SK-N-SH (cell line): Measurements from ENCODE around the gene TSGA10IP. TPM values are rescaled to one million over a fixed set of nuclear protein-coding genes. Genes with fewer than 3 reads are reported as not detected.

Experiments
- CTCF ChIA-PET: fragments of 300-600, 350-600 bp; formaldehyde crosslinking; extraction: SDS; loops from one replicate; lab custom pipeline; 2021; lab: Yijun Ruan, JAX
- POLR2A ChIA-PET: fragments of 350-600 bp; sonication (Branson Sonifier 250); formaldehyde crosslinking; extraction: SDS; loops from one replicate; lab custom pipeline; 2020; ENCODE audit warnings: antibody characterized with exemption, inconsistent platforms; lab: Yijun Ruan, JAX
- DNase-seq: peaks from one replicate; pipeline ENCODE4 v3.0.0; 2012
- H2AFZ ChIP-seq: fragments of 200-600 bp; sonication (generic); 2 replicates; pipeline ENCODE4 v1.8.1; 2016; ENCODE audit warnings: antibody characterized with exemption, mild to moderate bottlenecking, low read depth
- H3F3A ChIP-seq: fragments of 200-600 bp; sonication (generic); replicated peaks from 2 replicates; pipeline ENCODE3; 2016; ENCODE audit warnings: antibody characterized with exemption, mild to moderate bottlenecking; ENCODE audit not compliant: insufficient read depth
- H3K27ac ChIP-seq, 2 experiments: fragments of 200-500 bp in 1 of 2; fragments of 200-600 bp in 1 of 2; sonication (Bioruptor generic) in 1 of 2; sonication (generic), shearing (Covaris generic) in 1 of 2; 2 replicates each; pipeline versions ENCODE4 v1.5.1 to v1.6.1; 2014 to 2016; ENCODE audit warnings: low read depth in 2 of 2, inconsistent platforms in 1 of 2, low read length in 1 of 2, mild to moderate bottlenecking in 1 of 2, mixed read lengths in 1 of 2
- H3K27me3 ChIP-seq: fragments of 200-600 bp; sonication (generic), shearing (Covaris generic); 2 replicates; pipeline ENCODE4 v1.6.1; 2016; ENCODE audit warnings: mixed run types; ENCODE audit not compliant: insufficient read depth
- H3K36me3 ChIP-seq, 2 experiments: fragments of 200-500 bp in 1 of 2; fragments of 200-600 bp in 1 of 2; sonication (Bioruptor generic) in 1 of 2; sonication (generic) in 1 of 2; replicated peaks in 1 of 2; 2 replicates each; pipeline versions ENCODE3 to v1.5.1; 2014 to 2016; ENCODE audit warnings: low read length in 1 of 2, mild to moderate bottlenecking in 1 of 2; ENCODE audit not compliant: insufficient read depth in 2 of 2, control insufficient read depth in 1 of 2
- H3K4me1 ChIP-seq, 2 experiments: fragments of 200-500 bp in 1 of 2; fragments of 200-600 bp in 1 of 2; sonication (Bioruptor generic) in 1 of 2; sonication (generic), shearing (Covaris generic) in 1 of 2; 2 replicates each; pipeline versions ENCODE4 v1.5.1 to v1.6.1; 2014 to 2016; ENCODE audit warnings: low read depth in 1 of 2, low read length in 1 of 2, mixed run types in 1 of 2; ENCODE audit not compliant: insufficient read depth in 2 of 2, control insufficient read depth in 1 of 2
- H3K4me2 ChIP-seq: fragments of 200-600 bp; sonication (generic), shearing (Covaris generic); 2 replicates; pipeline ENCODE4 v1.6.1; 2017; ENCODE audit warnings: mixed run types
- H3K4me3 ChIP-seq, 2 experiments: fragments of 200-500 bp in 1 of 2; fragments of 200-600 bp in 1 of 2; sonication (Bioruptor generic) in 1 of 2; sonication (generic), shearing (Covaris generic) in 1 of 2; 2 replicates each; pipeline versions ENCODE4 v1.5.1 to v1.8.1; 2014 to 2016; ENCODE audit warnings: low read depth in 2 of 2, inconsistent platforms in 1 of 2, low read length in 1 of 2, mild to moderate bottlenecking in 1 of 2, mixed read lengths in 1 of 2, moderate library complexity in 1 of 2
- H3K79me2 ChIP-seq: fragments of 200-600 bp; sonication (generic); 2 replicates; pipeline ENCODE4 v1.8.1; 2017; ENCODE audit warnings: mild to moderate bottlenecking; ENCODE audit not compliant: insufficient read depth
- H3K9ac ChIP-seq: fragments of 200-600 bp; sonication (generic); 2 replicates; pipeline ENCODE4 v1.6.1; 2017; ENCODE audit warnings: mixed run types
- H3K9me2 ChIP-seq: fragments of 200-600 bp; sonication (generic); 2 replicates; pipeline ENCODE4 v1.6.1; 2017; ENCODE audit warnings: mixed run types
- H3K9me3 ChIP-seq: fragments of 200-600 bp; sonication (generic); 2 replicates; pipeline ENCODE4 v1.6.1; 2017; ENCODE audit warnings: mixed run types, mild to moderate bottlenecking, moderate library complexity
- H4K20me1 ChIP-seq: fragments of 200-600 bp; sonication (generic); 2 replicates; pipeline ENCODE4 v1.6.1; 2017; ENCODE audit warnings: mild to moderate bottlenecking, mixed run types; ENCODE audit not compliant: insufficient read depth
- CHD2 ChIP-seq: fragments of 150-350 bp; IDR thresholded peaks from 2 replicates; pipeline ENCODE4 v1.6.1; 2018; ENCODE audit warnings: low read length; ENCODE audit not compliant: partially characterized antibody
- EZH2phosphoT487 ChIP-seq: fragments of 200-600 bp; sonication (generic); IDR thresholded peaks from 2 replicates; pipeline ENCODE4 v1.6.1; 2017; ENCODE audit warnings: low read depth, mixed run types, mild to moderate bottlenecking, antibody characterized with exemption, moderate library complexity, borderline replicate concordance
- FOXJ3 ChIP-seq: sonication (generic); formaldehyde crosslinking; IDR thresholded peaks from 2 replicates; pipeline ENCODE4 v1.5.1; 2020; ENCODE audit warnings: mild to moderate bottlenecking, missing genetic modification reagents
- FOXM1 ChIP-seq: IDR thresholded peaks from 2 replicates; pipeline ENCODE4 v1.4.0; 2012; ENCODE audit warnings: low read depth, mild to moderate bottlenecking
- GABPA ChIP-seq: IDR thresholded peaks from 2 replicates; pipeline ENCODE4 v1.4.0; 2012; ENCODE audit warnings: low read depth, mild to moderate bottlenecking
- GATA2 ChIP-seq: sonication (generic); formaldehyde crosslinking; IDR thresholded peaks from 2 replicates; pipeline ENCODE4 v1.5.0; 2020; ENCODE audit warnings: mild to moderate bottlenecking, missing genetic modification reagents
- JUND ChIP-seq: IDR thresholded peaks from 2 replicates; pipeline ENCODE4 v1.4.0; 2012
- MEF2A ChIP-seq: IDR thresholded peaks from 2 replicates; pipeline ENCODE4 v1.4.0; 2012; ENCODE audit warnings: low read depth, borderline replicate concordance
- NRF1 ChIP-seq: IDR thresholded peaks from 2 replicates; pipeline ENCODE4 v1.6.1; 2012; ENCODE audit warnings: low read depth, mild to moderate bottlenecking, low read length
- RAD21 ChIP-seq: IDR thresholded peaks from 2 replicates; pipeline ENCODE4 v1.6.1; 2012; ENCODE audit warnings: mild to moderate bottlenecking, low read length
- REST ChIP-seq: IDR thresholded peaks from 2 replicates; pipeline ENCODE4 v1.6.1; 2012; ENCODE audit warnings: mild to moderate bottlenecking, low read depth, low read length, moderate library complexity
- RFX5 ChIP-seq: IDR thresholded peaks from 2 replicates; pipeline ENCODE4 v1.6.1; 2012; ENCODE audit warnings: mild to moderate bottlenecking, improper control_type of control experiment, low read length
- RXRA ChIP-seq: IDR thresholded peaks from 2 replicates; pipeline ENCODE4 v1.4.0; 2012; ENCODE audit warnings: low read depth, mild to moderate bottlenecking, borderline replicate concordance
- SIN3A ChIP-seq: IDR thresholded peaks from 2 replicates; pipeline ENCODE4 v1.6.1; 2012; ENCODE audit warnings: low read depth, mild to moderate bottlenecking, low read length, moderate library complexity, borderline replicate concordance
- SMC3 ChIP-seq: IDR thresholded peaks from 2 replicates; pipeline ENCODE4 v1.6.1; 2012; ENCODE audit warnings: low read depth, low read length, improper control_type of control experiment
- TCF12 ChIP-seq: IDR thresholded peaks from 2 replicates; pipeline ENCODE4 v1.4.0; 2012
- ZBTB33 ChIP-seq: IDR thresholded peaks from 2 replicates; pipeline ENCODE4 v1.4.0; 2012; ENCODE audit warnings: low read depth, borderline replicate concordance
- WGBS: methylation state at CpG from one replicate; pipeline ENCODE4 v1.1.6; 2017; ENCODE audit warnings: low lambda C conversion rate; 5-methylcytosine and 5-hydroxymethylcytosine counted together
- polyA plus RNA-seq, 3 experiments: library from polyadenylated mRNA; depleted of rRNA; stranded (reverse); fragments of >200 nt; gene quantifications; 2 replicates each; pipeline ENCODE4 v1.2.3, GENCODE V29; 2012
- TF ChIP-seq, protein P1 (sequence below): IDR thresholded peaks from 2 replicates; pipeline ENCODE4 v1.4.0; 2012; ENCODE audit warnings: low read depth
- TF ChIP-seq, protein P2 (sequence below): fragments of 200-600 bp; sonication (generic); IDR thresholded peaks from 2 replicates; pipeline ENCODE4 v1.6.1; 2017; ENCODE audit warnings: antibody characterized with exemption, mild to moderate bottlenecking, moderate library complexity

The TSGA10IP gene
- polyA plus RNA-seq, 1 of the 3 experiments (the other 2 are of a cell fraction) = not detected

DNA sequence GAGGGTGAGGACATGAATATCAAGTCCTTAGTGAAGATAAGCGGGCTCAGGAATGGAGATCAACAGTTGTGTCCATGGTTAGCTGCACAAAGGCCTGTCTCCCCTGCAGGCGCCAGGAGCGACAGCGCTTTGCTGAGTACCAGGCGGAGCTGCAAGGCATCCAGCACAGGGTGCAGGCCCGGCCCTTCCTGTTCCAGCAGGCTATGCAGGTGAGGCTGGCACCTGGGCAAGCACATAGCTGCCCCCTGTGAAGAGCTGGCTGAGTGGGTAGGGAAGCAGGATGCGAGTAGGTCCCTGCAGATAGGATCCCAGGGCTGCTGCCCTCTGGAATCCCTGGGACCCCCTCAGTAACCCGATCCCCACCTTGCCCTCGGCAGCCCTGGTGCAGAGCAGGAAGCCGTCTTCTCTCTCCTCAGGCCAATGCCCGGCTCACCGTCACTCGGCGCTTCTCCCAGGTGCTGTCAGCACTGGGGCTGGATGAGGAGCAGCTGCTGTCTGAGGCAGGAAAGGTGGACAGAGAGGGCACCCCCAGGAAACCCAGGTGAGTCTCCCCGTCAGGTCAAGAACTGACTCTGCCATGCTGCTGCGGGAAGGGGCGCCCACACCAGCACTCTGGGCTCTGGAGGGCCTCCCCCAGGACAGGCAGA is 13.6 kb downstream of the TSGA10IP start:
- CTCF ChIA-PET = interaction anchor here (0.7 to 1.8 kb wide), 4 partner anchors 71 to 177 kb away, joined by 3 to 9 read pairs (median 4); partner anchors contain the start of genes FIBP and MUS81
- peaks cover 4% of the 10 kb centered on the region for H3F3A ChIP-seq

DNA sequence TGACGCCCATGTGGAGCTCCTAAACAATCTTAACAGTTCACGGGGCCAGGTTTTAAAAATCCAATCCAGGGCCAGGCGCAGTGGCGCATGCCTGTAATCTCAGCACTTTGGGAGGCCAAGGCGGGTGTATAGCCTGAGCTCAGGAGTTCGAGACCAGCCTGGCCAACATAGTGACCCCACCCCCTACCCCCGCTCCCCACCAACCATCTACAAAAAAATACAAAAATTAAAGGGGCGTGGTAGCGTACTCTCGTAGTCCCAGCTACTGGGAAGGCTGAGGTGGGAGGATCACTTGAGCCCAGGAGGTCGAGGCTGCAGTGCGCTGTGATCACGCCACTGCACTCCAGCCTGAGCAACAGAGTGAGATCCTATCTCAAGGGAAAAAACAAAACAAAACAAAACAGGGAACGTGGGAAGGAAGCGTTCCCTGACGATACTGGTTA is 15.6 kb downstream of the TSGA10IP start:
- Histone ChIP-seq H3K4me3 (peak overlapping the region; percentile 97 to 98), H3K27me3 (no peaks in the 10 kb centered on the region), H3K27ac (peak overlapping the region; percentile 91 to 96), H3K9ac (peak overlapping the region; percentile 100), H3K4me2 (peak overlapping the region; percentile 86), H3K4me1 (peaks cover 8 to 14% of the 10 kb centered on the region in 2 experiments; a peak in 3 of 4 replicates), H3K36me3 (peaks cover 8 to 19% of the 10 kb centered on the region in 2 experiments), H3K79me2 (peaks cover 49% of the 10 kb centered on the region), H3F3A (peaks cover 4% of the 10 kb centered on the region), H3K9me3 (no peaks in the 10 kb centered on the region), H3K9me2 (no peaks in the 10 kb centered on the region), H2AFZ (peak overlapping the region; percentile 92), H4K20me1 (peaks cover 9% of the 10 kb centered on the region; the same call in 1 of the 2 replicates)
- no peak for DNase-seq
- CTCF ChIA-PET = interaction anchor here (0.7 to 2.1 kb wide), 11 partner anchors 14 to 249 kb away, joined by 3 to 8 read pairs (median 4); partner anchors contain the start of genes CCDC85B, FIBP and KAT5
- POLR2A ChIA-PET = interaction anchor here (0.6 to 1.4 kb wide), 4 partner anchors 41 to 425 kb away, joined by 3 to 5 read pairs (median 4); partner anchors contain the start of genes BANF1, EIF1AD and FIBP
- TF ChIP-seq FOXJ3 (no peak), RFX5 (no peak), FOXM1 (no peak), TCF12 (no peak), JUND (no peak), NRF1 (no peak), GATA2 (CRISPR knock-in tag) (no peak), REST (no peak), ZBTB33 (no peak), SMC3 (no peak), SIN3A (no peak), MEF2A (no peak), RAD21 (no peak), CHD2 (no peak)
- TF ChIP-seq, protein P1, sequence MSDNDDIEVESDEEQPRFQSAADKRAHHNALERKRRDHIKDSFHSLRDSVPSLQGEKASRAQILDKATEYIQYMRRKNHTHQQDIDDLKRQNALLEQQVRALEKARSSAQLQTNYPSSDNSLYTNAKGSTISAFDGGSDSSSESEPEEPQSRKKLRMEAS = no peak
- TF ChIP-seq, protein P2, sequence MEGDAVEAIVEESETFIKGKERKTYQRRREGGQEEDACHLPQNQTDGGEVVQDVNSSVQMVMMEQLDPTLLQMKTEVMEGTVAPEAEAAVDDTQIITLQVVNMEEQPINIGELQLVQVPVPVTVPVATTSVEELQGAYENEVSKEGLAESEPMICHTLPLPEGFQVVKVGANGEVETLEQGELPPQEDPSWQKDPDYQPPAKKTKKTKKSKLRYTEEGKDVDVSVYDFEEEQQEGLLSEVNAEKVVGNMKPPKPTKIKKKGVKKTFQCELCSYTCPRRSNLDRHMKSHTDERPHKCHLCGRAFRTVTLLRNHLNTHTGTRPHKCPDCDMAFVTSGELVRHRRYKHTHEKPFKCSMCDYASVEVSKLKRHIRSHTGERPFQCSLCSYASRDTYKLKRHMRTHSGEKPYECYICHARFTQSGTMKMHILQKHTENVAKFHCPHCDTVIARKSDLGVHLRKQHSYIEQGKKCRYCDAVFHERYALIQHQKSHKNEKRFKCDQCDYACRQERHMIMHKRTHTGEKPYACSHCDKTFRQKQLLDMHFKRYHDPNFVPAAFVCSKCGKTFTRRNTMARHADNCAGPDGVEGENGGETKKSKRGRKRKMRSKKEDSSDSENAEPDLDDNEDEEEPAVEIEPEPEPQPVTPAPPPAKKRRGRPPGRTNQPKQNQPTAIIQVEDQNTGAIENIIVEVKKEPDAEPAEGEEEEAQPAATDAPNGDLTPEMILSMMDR = no peak
- 42% methylated on average over 16 of the region's 16 CpGs for WGBS

More for the DNA sequence above, 13.6 kb downstream of the TSGA10IP start:
- Histone ChIP-seq H3K9me2 (no peaks in the 10 kb centered on the region), H3K36me3 (peaks cover 0 to 2% of the 10 kb centered on the region in 2 experiments), H2AFZ (no peak overlapping the region), H3K79me2 (peaks cover 30% of the 10 kb centered on the region), H3K9ac (no peak overlapping the region), H3K4me3 (no peak overlapping the region), H4K20me1 (peaks cover 5% of the 10 kb centered on the region; the same call in 1 of the 2 replicates), H3K4me2 (no peak overlapping the region), H3K27me3 (no peaks in the 10 kb centered on the region), H3K4me1 (peaks cover 8 to 14% of the 10 kb centered on the region in 2 experiments; a peak in 3 of 4 replicates), H3K27ac (no peak overlapping the region), H3K9me3 (no peaks in the 10 kb centered on the region)
- POLR2A ChIA-PET = no interaction called here
- 90% methylated on average over 11 of the region's 17 CpGs for WGBS
- DNase-seq = no peak
- no peak for TF ChIP-seq GABPA
- no peak for TF ChIP-seq EZH2phosphoT487
- TF ChIP-seq, protein P1 = no peak
- no peak for TF ChIP-seq RXRA
